H9 (cell line): ENCODE measurements around the gene COX8C. TPM values are rescaled to one million over a fixed set of nuclear protein-coding genes. Genes with fewer than 3 reads are reported as not detected.

Experiments used
- DNase-seq: peaks from one replicate; pipeline ENCODE4 v3.0.0-alpha.2; 2017
- H2AFZ ChIP-seq: one replicate; pipeline ENCODE4 v1.6.1; 2013; ENCODE audit warnings: mild to moderate bottlenecking, low read length, control low read depth, moderate library complexity
- H2AK5ac ChIP-seq: 2 replicates; pipeline ENCODE4 v1.6.1; 2013; ENCODE audit warnings: low read length, control low read depth, mixed read lengths; ENCODE audit not compliant: insufficient read length
- H2BK120ac ChIP-seq: one replicate; pipeline ENCODE4 v1.6.1; 2013; ENCODE audit warnings: low read depth, mild to moderate bottlenecking, low read length, control low read depth, inconsistent platforms; ENCODE audit not compliant: poor library complexity, severe bottlenecking
- H2BK12ac ChIP-seq: 2 replicates; pipeline ENCODE4 v1.6.1; 2013; ENCODE audit warnings: low read length, control low read depth, mixed read lengths, low read depth; ENCODE audit not compliant: insufficient read length
- H2BK15ac ChIP-seq: 2 replicates; pipeline ENCODE4 v1.6.1; 2013; ENCODE audit warnings: low read depth, low read length, control low read depth
- H2BK20ac ChIP-seq: one replicate; pipeline ENCODE4 v1.6.1; 2013; ENCODE audit warnings: low read depth, mild to moderate bottlenecking, low read length, control low read depth, inconsistent platforms; ENCODE audit not compliant: poor library complexity, severe bottlenecking
- H2BK5ac ChIP-seq: 2 replicates; pipeline ENCODE4 v1.6.1; 2013; ENCODE audit warnings: low read length, control low read depth, mixed read lengths; ENCODE audit not compliant: insufficient read length
- H3K14ac ChIP-seq: 2 replicates; pipeline ENCODE4 v1.6.1; 2013; ENCODE audit warnings: low read length, control low read depth; ENCODE audit not compliant: insufficient read depth
- H3K18ac ChIP-seq: 2 replicates; pipeline ENCODE4 v1.6.1; 2013; ENCODE audit warnings: low read depth, mild to moderate bottlenecking, mixed read lengths, low read length, control low read depth; ENCODE audit not compliant: insufficient read length
- H3K23ac ChIP-seq: 2 replicates; pipeline ENCODE4 v1.6.1; 2013; ENCODE audit warnings: low read length, control low read depth, mixed read lengths, low read depth; ENCODE audit not compliant: insufficient read length
- H3K23me2 ChIP-seq: 2 replicates; pipeline ENCODE4 v1.6.1; 2013; ENCODE audit warnings: low read depth, mild to moderate bottlenecking, mixed read lengths, low read length, control low read depth; ENCODE audit not compliant: insufficient read length, poor library complexity, severe bottlenecking
- H3K27ac ChIP-seq: 2 replicates; pipeline ENCODE4 v1.5.1; 2013; ENCODE audit warnings: low read length, control low read depth, mixed read lengths, low read depth; ENCODE audit not compliant: insufficient read length
- H3K27me3 ChIP-seq: 2 replicates; pipeline ENCODE4 v1.6.1; 2013; ENCODE audit warnings: low read length, control low read depth, inconsistent platforms; ENCODE audit not compliant: insufficient read depth
- H3K4ac ChIP-seq: 2 replicates; pipeline ENCODE4 v1.6.1; 2013; ENCODE audit warnings: low read depth, mild to moderate bottlenecking, control low read depth, inconsistent platforms, low read length, moderate library complexity
- H3K4me1 ChIP-seq: 2 replicates; pipeline ENCODE4 v1.6.1; 2013; ENCODE audit warnings: low read length, control low read depth, inconsistent platforms; ENCODE audit not compliant: insufficient read depth
- H3K4me2 ChIP-seq: 2 replicates; pipeline ENCODE4 v1.6.1; 2013; ENCODE audit warnings: low read length, control low read depth, mixed read lengths; ENCODE audit not compliant: insufficient read length, insufficient read depth
- H3K56ac ChIP-seq: 2 replicates; pipeline ENCODE4 v1.6.1; 2013; ENCODE audit warnings: low read depth, mild to moderate bottlenecking, mixed read lengths, low read length, control low read depth; ENCODE audit not compliant: insufficient read length
- H3K79me1 ChIP-seq: 2 replicates; pipeline ENCODE4 v1.6.1; 2013; ENCODE audit warnings: low read depth, mild to moderate bottlenecking, moderate library complexity, low read length, control low read depth, inconsistent platforms; ENCODE audit not compliant: insufficient read depth, poor library complexity, severe bottlenecking
- H3K79me2 ChIP-seq: 2 replicates; pipeline ENCODE4 v1.6.1; 2013; ENCODE audit warnings: low read length, control low read depth, inconsistent platforms; ENCODE audit not compliant: insufficient read depth
- H3K9ac ChIP-seq: 2 replicates; pipeline ENCODE4 v1.6.1; 2013; ENCODE audit warnings: low read length, control low read depth, mixed read lengths; ENCODE audit not compliant: insufficient read length; ENCODE audit errors: extremely low read depth
- H3K9me3 ChIP-seq: one replicate; pipeline ENCODE4 v1.6.1; 2013; ENCODE audit warnings: low read depth, low read length, inconsistent platforms; ENCODE audit not compliant: control insufficient read depth
- H3T11ph ChIP-seq: one replicate; pipeline ENCODE4 v1.6.1; 2013; ENCODE audit warnings: mild to moderate bottlenecking, low read length, control low read depth, inconsistent platforms
- H4K20me1 ChIP-seq: one replicate; pipeline ENCODE4 v1.6.1; 2013; ENCODE audit not compliant: control insufficient read depth, insufficient read length, insufficient read depth
- H4K5ac ChIP-seq: 2 replicates; pipeline ENCODE4 v1.6.1; 2013; ENCODE audit warnings: low read depth, mild to moderate bottlenecking, mixed read lengths, low read length, control low read depth; ENCODE audit not compliant: insufficient read length
- H4K8ac ChIP-seq: replicated peaks from 2 replicates; pipeline ENCODE4 v1.6.1; 2013; ENCODE audit warnings: low read length, control low read depth, mixed read lengths, low read depth; ENCODE audit not compliant: insufficient read length
- H4K91ac ChIP-seq: 2 replicates; pipeline ENCODE4 v1.6.1; 2013; ENCODE audit warnings: low read depth, mild to moderate bottlenecking, moderate library complexity, mixed read lengths, low read length, control low read depth; ENCODE audit not compliant: insufficient read length
- H3K27ac Mint-ChIP-seq, 3 experiments: 2 replicates in 2 of 3; 3 replicates in 1 of 3; pipeline ENCODE4 v1.8.0; 2020 to 2021; ENCODE audit warnings: mixed read lengths in 3 of 3, mild to moderate bottlenecking in 1 of 3, moderate library complexity in 1 of 3
- H3K27me3 Mint-ChIP-seq: 2 replicates; pipeline ENCODE4 v1.8.0; 2021; ENCODE audit warnings: low read depth, mild to moderate bottlenecking, moderate library complexity, mixed read lengths
- H3K36me3 Mint-ChIP-seq, 3 experiments: 2 replicates in 2 of 3; 3 replicates in 1 of 3; pipeline ENCODE4 v1.8.0; 2020 to 2021; ENCODE audit warnings: low read depth in 3 of 3, mixed read lengths in 3 of 3; ENCODE audit not compliant: insufficient read depth in 1 of 3
- H3K4me1 Mint-ChIP-seq, 2 experiments: 2 replicates each; pipeline ENCODE4 v1.8.0; 2020; ENCODE audit warnings: mixed read lengths in 2 of 2
- H3K4me3 Mint-ChIP-seq, 2 experiments: 2 replicates in 1 of 2; 3 replicates in 1 of 2; pipeline ENCODE4 v1.8.0; 2020 to 2021; ENCODE audit warnings: mild to moderate bottlenecking in 2 of 2, mixed read lengths in 2 of 2, moderate library complexity in 1 of 2
- H3K9me3 Mint-ChIP-seq, 2 experiments: 2 replicates in 1 of 2; 3 replicates in 1 of 2; pipeline ENCODE4 v1.8.0; 2020; ENCODE audit warnings: mild to moderate bottlenecking in 2 of 2, mixed read lengths in 2 of 2, moderate library complexity in 1 of 2
- CTCF ChIP-seq: fragments of 200-600 bp; sonication (generic); conservative IDR thresholded peaks from 3 replicates; pipeline ENCODE4 v1.8.0; 2021; ENCODE audit warnings: antibody characterized with exemption, mild to moderate bottlenecking
- total RNA-seq: library from RNA; stranded (reverse); gene quantifications from 2 replicates; pipeline ENCODE4 v1.2.1, GENCODE V29; 2021

COX8C gene
- total RNA-seq, 1 experiment from 2014 or later, result not detected

DNA sequence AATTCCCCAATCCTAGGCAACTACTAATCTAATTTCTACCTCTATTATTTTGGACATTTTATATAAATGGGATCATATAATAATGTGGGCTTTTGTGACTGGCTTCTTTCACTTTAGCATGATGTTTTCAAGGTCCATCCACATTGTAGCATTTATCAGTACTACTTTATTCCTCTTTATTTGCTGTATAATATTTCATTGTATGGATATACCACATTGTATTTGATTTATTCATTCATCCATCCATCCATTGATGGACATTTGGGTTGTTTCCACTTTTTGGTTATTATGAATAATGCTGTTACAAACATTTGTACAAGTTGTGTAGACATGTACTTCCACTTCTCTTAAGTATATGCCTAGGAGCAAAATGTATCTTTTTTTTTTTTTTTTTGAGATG, 31.4 kb upstream of the COX8C start:
- peaks cover 2% of the 10 kb centered on the region; the same call in 1 of the 2 replicates for H3K4me1 ChIP-seq
- no peak overlapping the region for H2BK15ac ChIP-seq
- H3K9me3 ChIP-seq, result no peaks in the 10 kb centered on the region
- H3K23ac ChIP-seq, result no peak overlapping the region
- no peak overlapping the region for H4K8ac ChIP-seq
- H3K14ac ChIP-seq, result no peak overlapping the region
- no peak overlapping the region for H4K91ac ChIP-seq
- no peak for DNase-seq
- H2AFZ ChIP-seq, result no peak overlapping the region
- H3K4me1 Mint-ChIP-seq, result peaks cover 22 to 28% of the 10 kb centered on the region in 2 experiments
- no peak overlapping the region for H3T11ph ChIP-seq
- no peaks in the 10 kb centered on the region for H3K9me3 Mint-ChIP-seq
- no peaks in the 10 kb centered on the region for H4K20me1 ChIP-seq
- H3K27me3 ChIP-seq, result no peaks in the 10 kb centered on the region
- H3K23me2 ChIP-seq, result no peaks in the 10 kb centered on the region
- no peak overlapping the region for H3K27ac Mint-ChIP-seq
- H3K18ac ChIP-seq, result no peak overlapping the region
- H3K27ac ChIP-seq, result no peak overlapping the region
- no peak overlapping the region for H2BK12ac ChIP-seq
- no peak overlapping the region for H3K4me3 Mint-ChIP-seq
- no peak overlapping the region for H2BK20ac ChIP-seq
- no peak overlapping the region for H2BK5ac ChIP-seq
- no peak overlapping the region for H3K56ac ChIP-seq
- no peak overlapping the region for H3K9ac ChIP-seq
- no peak overlapping the region for H2BK120ac ChIP-seq
- H3K27me3 Mint-ChIP-seq, result no peaks in the 10 kb centered on the region
- H3K79me1 ChIP-seq, result peaks cover 4% of the 10 kb centered on the region
- H2AK5ac ChIP-seq, result no peak overlapping the region
- no peak overlapping the region for H3K4me2 ChIP-seq
- H3K4ac ChIP-seq, result no peak overlapping the region
- TF ChIP-seq CTCF, result no peak
- H4K5ac ChIP-seq, result no peak overlapping the region
- H3K79me2 ChIP-seq, result peaks cover 5% of the 10 kb centered on the region; the same call in 1 of the 2 replicates
- H3K36me3 Mint-ChIP-seq, result peaks cover 0 to 8% (median 5%) of the 10 kb centered on the region in 3 experiments; a peak in 3 of 7 replicates
